Measurements from ENCODE around the gene KRT84. TPM values are rescaled to one million over a fixed set of nuclear protein-coding genes. Genes with fewer than 3 reads are reported as not detected.
A peak's percentile ranks its signal among the peaks of the same experiment; 100 is the strongest.

The KRT84 gene
- polyA plus RNA-seq, 4 donors = not detected

DNA sequence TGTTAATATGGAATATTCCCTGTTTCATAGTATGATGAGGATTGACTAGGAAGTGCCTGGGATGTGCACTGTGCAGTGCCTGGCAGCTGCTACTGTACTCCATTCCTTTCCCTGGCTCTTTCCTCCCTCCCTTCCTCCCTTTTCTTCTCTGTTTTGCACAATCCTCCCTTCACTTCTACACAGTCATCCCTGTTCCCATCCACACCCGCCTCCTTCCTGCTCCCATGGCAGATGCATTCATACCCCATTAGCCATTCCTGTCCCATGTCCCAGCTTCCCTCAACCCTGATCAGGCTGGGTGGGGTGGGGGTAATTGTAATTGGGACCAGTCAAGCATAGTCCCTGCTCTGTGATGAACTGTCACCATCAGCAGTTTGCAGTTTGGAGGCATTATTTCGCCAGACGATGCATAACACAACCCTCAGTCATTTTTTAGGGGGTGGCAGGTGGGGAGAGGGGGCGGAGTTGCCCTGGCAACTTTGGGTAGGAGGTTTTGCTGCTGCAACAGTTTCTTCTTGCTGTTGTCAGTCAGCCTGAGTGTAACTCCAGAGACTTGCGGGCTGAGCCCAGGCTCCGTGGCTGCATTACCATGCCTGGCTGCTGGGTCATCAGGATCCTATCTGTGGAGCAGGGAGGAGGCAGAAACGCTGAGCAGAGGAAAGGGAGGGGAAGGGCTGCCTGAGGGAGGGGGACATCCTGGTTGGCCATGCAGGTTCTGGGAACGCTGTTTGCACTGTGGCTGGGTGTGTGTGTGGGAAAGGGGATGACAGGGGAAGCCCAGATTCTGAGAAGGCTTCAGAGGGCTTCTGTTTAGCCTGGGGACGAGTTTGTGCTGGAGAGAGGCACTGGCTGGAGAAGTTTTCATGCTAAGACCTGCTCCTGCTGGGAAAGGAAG is 4.1 kb upstream of the KRT84 start:
- DNase-seq (ENCODE audit: low read depth in 4 of 4, low spot score in 3 of 4) = no peak

DNA sequence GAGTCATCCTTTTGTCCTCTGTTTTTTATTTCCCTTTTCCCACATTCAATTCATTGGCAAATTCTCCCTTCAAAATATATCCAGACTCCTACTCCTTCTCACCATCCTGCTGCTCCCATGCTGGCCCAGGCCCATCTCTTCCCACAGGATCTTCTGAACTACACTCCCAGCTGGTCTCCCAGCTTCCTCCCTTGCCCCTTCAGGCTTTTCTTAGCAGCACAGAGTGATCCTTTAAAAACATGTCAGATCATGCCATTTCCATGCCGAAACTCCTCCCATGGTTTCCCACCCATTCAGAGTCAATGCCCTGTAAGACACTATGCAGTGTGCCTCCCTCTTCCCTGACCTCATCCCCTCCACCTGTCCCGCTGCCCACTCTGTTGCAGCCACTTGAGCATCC is 2.4 kb upstream of the KRT84 start:
- DNase-seq (ENCODE audit: low read depth in 4 of 4, low spot score in 3 of 4) = no peak

DNA sequence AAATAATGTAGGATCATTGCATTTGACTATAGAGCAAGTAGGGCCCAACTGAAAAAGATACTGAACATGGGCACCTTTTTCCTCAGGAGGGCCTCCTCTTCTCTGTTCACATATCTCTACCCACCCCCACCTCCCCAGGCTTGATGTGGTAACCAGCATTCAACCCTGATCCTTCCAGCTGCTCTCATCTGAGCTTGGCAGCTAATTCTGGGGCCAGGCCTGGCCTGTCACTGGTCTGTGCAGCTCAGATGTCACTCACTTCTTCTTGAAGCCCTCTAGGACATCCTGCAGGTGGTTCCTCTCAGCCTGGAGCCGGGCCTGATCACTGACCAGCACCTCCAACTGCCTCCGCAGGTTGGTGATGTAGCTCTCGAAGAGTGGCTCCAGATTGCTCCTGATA is 2.1 kb downstream of the KRT84 start:
- no peak for DNase-seq (ENCODE audit: low read depth in 4 of 4, low spot score in 3 of 4)

DNA sequence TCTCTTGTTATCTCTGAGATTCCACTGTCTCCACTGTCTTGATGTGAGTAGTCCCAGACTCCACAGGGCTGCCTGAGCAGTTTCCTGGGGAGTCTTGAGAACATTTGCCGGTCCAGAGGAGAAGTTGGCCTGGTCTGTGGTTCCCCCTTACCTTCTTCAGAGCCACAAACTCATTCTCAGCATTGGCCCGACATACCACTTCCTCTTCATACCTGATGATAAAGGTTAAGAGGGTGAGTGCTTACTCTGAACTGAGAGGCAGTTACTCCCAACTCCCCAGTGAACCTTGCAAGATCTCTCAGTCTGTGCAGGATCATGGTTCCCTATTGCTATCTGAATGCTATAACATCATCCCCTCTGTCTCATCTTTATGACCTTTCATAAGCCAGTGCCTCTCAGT is 2.6 kb downstream of the KRT84 start:
- no peak for DNase-seq (ENCODE audit: low read depth in 4 of 4, low spot score in 3 of 4)

DNA sequence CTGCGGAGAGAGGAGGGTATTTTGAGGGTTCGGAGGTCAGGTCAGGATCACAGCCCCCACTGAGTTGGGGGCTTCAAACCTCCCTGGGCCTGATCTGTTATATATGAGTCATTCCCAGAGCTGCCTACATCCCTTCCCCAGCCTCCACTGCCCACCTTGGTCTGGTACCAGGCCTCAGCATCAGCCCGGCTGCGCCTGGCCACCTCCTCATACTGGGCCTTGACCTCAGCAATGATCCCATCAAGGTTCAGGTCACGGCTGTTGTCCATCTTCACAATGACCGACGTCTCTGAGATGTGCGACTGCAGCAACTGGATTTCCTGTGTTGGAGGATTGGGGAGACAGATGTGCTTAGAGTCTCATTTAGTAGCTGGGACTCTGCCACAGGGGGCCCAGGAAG is 4.2 kb downstream of the KRT84 start:
- no peak for DNase-seq (ENCODE audit: low read depth in 4 of 4, low spot score in 3 of 4)

DNA sequence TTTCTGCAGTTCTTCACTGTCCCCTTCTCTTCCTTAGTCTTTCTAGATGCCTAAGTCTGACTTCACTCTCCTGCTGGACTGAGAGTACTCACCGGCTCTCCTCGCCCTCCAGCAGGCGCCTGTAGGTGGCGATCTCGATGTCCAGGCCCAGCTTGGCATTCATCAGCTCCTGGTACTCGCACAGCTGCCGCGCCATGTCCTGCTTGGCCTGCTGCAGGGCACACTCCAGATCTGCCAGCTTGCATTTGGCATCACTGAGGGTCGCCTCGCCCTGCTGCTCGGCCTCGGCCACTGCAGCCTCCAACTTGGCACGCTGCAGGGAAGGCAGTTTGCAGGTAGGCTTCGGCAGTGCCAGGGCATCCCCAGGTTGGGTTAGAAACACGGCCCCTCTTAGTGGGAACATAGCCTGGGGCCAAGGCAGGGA is 5.2 kb downstream of the KRT84 start:
- no peak for DNase-seq (ENCODE audit: low read depth in 4 of 4, low spot score in 3 of 4)

DNA sequence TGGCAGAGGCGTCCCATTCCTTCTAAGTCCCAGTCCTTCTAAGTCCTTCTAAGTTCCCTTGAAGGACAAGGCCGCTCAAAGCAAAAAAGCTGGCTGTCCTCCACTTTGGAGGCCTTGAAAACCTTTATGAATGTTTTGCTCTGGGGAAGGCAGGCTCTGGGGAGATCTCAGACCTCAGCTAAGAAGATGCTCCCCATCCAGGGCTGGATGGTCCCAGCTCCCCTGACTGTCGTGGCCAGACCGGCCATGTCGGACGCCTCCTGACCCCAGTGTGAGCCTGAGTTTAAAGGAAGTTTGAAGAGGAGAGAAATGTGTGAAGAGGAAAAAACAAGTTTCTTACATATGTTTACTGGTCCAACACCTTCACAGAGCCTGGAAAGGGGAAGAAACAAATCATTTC is 5.9 kb downstream of the KRT84 start:
- DNase-seq (ENCODE audit: low read depth in 4 of 4, low spot score in 3 of 4) = no peak

DNA sequence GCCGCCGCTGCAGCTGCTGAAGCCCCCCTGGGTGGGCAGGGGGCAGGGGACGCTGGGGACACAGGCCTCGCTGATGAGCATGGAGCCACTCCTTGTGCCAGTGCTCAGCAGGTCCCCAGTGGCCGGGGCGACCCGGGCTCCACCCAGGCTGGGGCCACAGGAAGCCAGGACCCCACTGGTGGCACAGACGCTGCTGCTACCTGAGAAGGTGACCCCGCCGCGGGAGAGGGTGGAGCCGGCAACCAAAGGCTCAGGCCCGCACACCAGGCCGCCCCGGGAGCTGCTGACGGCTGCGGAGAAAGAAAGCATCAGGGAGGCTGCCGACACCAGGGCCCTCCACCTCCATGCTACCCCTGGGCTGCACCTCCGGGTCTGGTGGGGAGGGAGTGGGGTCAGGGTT is 7.4 kb downstream of the KRT84 start:
- no peak for DNase-seq (ENCODE audit: low read depth in 4 of 4, low spot score in 3 of 4)

DNA sequence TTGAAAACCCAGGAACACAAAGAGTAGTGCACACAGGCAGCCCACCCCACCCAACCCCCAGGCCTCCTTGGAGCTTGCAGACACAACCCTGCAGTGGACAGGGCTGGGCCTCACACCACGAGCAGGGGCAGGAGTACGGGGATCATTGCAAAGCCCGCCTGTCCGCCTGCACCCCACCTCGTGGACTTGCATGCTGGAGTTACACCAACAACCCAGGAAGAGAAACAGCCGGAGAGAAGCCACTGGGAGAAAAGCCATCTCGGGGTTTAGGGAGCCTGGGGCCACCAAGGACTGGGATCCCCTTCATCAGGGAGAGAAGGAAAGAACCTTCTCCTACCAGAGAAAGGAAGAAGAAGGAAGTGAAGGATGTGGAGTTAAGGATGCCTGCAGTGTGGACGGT is 8.2 kb downstream of the KRT84 start:
- DNase-seq (ENCODE audit: low read depth in 4 of 4, low spot score in 3 of 4) = no peak

DNA sequence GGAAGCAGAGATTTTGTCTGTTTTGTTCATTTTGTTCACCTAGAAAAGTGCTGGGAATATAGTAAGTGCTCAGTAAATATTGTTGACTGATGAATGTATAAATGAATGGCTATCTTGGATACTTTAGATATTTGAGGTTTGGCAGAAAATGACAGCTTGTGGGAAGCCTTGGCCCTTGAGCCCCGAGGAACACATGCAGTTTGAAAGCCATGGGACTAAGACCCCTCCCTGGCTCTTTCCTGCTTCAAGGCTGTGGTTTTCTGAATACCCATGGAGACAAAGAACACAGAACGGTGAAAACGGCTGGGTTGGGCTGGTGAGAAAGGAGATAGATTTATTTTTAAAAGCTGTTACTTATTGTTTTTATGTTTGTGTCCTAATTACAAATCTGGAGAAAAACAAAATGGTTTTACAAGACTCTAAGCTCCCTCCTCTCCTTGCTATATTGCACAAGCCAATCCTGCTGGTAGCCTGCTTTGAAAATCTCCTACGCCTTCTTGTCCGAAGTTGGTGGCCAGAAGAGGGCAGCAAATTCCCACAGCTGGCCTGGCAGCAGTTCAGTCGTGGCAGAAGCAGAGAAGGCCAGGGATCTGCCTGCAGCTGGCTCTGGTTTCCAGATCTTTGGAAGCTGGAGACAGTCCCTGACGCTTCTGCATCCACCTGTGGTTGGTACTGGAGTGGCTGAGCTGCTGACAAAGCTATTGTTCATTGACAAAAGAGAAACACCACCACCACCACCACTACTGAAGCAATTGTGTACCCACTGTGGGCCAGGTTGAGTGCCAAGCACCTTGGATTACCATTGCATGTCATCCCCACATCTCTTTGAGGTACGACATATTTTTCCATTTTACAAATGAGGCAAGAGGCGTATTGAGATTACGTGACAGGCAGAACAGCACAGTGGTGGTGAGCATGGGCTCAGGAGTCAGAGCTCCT is 13.0 kb downstream of the KRT84 start:
- peak; percentile 67 to 77 (median 74) for DNase-seq (ENCODE audit: low read depth in 4 of 4, low spot score in 3 of 4)

DNA sequence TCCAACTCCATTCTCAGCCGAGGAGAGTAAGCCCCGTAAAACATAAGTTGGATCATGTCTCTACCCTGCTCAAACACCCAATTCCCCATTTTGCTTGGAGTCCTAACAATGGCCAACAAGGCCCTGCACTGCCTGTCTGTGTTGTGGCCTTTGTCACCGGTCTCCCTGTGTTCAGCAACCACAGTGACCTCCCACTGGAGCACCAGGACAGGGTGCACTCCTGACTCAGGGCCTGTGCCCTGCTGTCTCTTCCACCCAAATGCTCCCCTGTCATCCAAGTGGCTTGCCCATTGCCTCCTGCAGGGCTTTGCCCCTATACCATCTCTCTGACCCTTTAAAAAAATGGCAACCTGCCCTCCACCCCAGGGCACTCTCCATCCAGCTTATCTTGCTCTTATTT is 13.7 kb downstream of the KRT84 start:
- DNase-seq (ENCODE audit: low read depth in 4 of 4, low spot score in 3 of 4) = no peak

DNA sequence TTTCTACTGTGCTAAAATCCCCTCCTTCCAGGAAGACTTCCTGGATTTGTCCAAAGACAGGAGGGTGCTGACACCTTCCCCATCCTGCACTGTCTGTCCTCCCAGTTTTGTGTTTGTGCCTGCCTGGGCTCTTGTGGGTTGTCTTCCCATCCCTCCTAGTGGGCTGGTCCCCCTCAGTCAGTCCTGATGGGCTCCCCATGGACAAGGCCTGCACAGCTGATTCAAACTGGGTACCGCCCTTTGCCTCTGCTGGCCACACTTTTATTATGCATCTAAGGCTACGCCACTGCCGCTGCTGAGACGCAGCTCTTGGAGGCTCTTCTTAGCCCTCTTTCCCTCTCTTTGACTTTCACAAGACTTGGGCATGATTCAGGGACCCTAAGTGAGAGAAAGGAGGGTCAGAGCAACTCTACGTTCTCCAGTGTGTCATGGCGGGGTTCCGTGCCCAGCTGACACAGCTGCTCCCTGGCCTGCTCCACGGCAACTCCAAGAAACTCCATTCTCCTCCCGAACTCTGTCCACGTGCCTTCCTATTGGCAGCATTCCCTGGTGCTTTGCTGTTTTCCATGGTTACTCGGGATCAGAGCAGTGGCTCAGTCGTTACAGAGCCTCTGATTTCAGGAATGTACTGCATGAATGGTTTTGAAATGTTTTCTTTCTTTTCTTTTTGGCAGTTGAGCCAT is 14.4 kb downstream of the KRT84 start:
- DNase-seq (ENCODE audit: low read depth in 4 of 4, low spot score in 3 of 4) = peak in 2 of 4 donors; percentile 35

DNA sequence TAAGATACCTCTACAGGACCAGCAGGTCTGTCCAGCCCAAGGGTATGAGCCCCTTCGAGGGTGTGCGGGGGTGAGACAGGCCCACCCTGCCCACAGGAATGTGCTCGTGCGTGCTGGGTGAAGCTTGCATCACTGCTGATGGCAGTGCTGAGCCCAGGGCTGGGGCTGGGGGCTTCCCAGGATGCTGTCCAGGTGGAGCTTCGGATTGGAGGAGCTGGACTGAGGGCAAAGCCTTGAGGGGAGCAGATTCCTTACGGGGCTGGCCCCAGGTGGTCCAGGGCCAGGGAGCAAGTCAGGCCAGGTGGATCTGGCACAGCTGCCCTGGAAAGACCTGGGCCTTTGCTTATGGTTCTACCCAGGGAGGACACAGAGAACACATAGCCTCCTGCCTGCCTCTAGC is 15.6 kb downstream of the KRT84 start:
- DNase-seq (ENCODE audit: low read depth in 4 of 4, low spot score in 3 of 4) = no peak

DNA sequence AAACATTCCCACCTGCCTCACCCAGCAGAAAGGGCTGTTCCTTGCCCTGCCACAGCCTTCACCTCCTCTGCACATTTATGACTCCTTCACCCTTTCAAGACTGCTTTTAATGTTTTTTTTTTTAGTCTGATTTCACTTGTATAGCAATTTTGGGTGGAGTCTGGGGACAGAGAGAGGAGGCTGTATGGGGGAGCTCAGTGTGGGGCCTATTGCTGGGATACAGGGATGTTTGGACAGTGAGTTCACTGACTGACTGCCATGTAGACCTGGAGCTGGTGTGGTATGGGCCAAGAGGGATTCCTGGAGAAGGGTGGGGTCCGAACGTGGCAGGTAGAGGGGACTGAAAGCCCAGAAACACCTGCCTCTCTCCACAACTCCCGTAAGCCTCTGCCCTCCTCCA is 16.2 kb downstream of the KRT84 start:
- DNase-seq (ENCODE audit: low read depth in 4 of 4, low spot score in 3 of 4) = no peak

DNA sequence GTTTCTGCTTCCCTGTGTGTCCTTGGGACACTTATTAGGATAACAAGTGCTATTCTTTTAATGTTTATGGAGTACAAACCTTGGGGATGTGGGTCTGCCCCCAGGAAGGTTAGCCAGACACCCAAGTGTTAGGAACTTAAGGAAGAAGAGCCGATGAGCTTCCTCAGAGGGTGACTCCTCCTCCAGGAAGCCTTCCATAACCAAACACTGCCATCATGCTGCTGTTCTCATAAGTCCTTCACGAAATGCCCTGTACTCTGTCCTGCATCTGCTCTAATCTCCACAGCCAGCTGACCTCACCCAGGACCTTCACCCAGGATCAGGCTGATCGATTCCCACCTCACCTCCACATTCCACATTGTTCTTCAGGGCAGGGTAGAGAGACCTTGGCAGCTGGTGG is 16.9 kb downstream of the KRT84 start:
- DNase-seq (ENCODE audit: low read depth in 4 of 4, low spot score in 3 of 4) = no peak

DNA sequence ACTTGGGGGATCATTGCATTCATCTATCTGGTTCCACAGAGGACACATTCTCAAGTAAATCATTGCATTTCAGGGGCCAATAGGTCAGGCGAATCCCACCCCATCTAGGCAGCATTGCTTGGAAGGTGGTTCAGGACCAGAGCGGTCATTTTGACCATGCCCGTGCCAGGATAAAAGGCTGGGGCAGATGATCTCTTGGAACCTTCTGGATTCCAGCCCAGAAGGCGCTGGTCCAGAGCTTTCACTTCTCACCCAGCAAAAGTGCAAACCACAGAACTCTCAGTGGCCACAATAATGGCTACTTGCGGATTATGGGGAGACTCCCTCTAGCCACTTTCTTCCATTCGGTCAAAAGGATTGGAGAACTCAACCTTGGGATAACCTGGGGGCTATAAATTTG is 17.6 kb downstream of the KRT84 start:
- DNase-seq (ENCODE audit: low read depth in 4 of 4, low spot score in 3 of 4) = no peak

DNA sequence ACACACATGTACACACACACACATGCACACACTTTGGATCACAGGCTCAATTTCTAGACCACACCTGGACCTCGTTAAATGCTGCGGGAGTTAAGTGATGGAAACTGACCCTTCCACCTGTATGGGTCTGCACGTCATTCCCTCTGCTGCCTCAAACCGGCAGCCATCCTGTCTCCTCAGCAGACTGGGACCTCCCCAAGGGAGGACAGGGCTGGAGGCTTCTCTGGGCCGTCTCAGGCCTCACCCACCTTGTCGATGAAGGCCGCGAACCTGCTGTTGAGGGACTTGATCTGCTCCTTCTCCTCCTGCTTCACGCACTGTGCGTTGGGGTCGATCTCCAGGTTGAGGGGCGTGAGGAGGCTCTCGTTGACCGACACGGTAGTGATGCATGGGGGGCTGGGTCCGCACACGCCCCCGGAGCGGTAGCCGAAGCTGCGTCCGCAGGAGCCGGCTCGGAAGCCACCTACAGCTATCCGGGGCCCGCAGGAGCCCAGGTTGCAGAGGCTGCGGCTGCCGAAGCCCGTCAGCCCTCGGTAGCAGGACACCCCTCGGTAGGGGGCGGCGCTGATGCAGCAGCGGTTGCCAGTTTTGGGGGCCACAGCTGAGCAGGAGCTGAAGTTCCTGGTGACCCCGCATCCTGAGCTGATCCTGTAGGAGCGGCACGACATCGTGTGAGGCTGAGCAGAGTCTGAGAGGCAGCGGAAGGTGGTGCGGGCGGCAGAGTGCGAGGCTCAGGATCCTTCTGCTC is 18.5 kb downstream of the KRT84 start, which contains the start of gene KRT85:
TSS of gene KRT85 (minus strand) at position 744 of the 748 bp plus-strand sequence. CDS start at position 668, 76 bp downstream.
- DNase-seq (ENCODE audit: low read depth in 4 of 4, low spot score in 3 of 4) = no peak

DNA sequence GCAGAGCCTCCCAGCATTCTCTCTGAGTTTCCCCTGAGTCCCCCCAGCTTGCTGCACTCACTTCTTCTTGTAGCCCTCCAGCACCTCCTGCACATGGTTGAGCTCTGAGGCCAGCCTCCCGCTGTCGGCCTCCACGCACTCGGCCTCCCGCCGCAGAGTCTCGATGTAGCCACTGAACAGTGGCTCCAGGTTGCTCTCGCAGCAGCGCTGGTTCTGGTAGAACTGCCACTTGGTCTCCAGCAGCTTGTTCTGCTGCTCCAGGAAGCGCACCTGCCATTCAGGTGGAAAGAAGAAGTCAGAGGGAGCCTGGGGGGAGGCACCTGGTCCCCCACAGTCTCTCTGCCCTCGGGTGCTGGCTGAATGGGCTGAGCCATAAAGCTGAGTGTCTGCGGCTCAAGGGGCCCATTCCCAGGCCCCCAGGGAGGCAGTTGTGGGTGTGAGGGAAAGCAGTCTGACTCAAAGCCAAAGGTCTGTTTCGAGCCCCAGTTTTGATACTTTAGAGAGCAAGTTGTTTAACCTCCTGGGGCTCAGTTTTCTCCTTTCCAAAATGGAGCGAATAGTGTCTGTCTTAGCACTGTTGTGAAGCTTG is 20.5 kb downstream of the KRT84 start:
- no peak for DNase-seq (ENCODE audit: low read depth in 4 of 4, low spot score in 3 of 4)

DNA sequence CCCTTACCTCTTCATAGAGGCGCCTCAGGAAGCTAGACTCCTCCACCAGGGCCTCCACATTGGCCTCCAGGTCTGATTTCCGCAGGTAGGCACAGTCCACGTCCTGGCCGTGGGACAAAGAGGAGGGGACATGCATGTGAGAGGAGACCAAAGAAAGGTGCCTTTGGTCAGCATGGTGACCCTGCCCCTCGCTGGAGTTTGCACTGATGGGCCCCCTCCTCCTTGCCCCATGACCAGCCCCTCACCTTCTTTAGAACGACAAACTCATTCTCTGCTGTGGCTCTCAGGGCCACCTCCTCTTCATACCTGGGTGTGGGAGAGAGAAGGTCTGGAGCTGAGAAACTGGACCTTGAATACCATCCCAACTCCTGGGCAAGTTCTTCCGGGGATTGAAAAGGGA is 21.4 kb downstream of the KRT84 start:
- DNase-seq (ENCODE audit: low read depth in 4 of 4, low spot score in 3 of 4) = no peak
